IMR-90 (cell line): ENCODE results near the gene SLFN12. TPM values are rescaled to one million over a fixed set of nuclear protein-coding genes. Genes with fewer than 3 reads are reported as not detected.

ENCODE experiments used
- ATAC-seq: fragments of 200-7000 bp; cut with Tn5 transposase; 2 replicates; pipeline ENCODE4 v1.9.1; 2020; ENCODE audit warnings: low read depth, mild to moderate bottlenecking, moderate library complexity
- BruUV-seq: library from RNA; stranded (reverse); fragments of 400-500 nt; replicated peaks from 2 replicates; lab custom pipeline; 2021; lab: Mats Ljungman, UMichigan
- CTCF ChIA-PET: fragments of 300-600 bp; formaldehyde crosslinking; extraction: SDS; loops from one replicate; lab custom pipeline; 2021; ENCODE audit warnings: antibody characterized with exemption; lab: Yijun Ruan, JAX
- POLR2A ChIA-PET: fragments of 300-600 bp; sonication (Branson Sonifier 250); formaldehyde crosslinking; loops from one replicate; lab custom pipeline; 2022; ENCODE audit warnings: antibody characterized with exemption; ENCODE audit not compliant: unreplicated experiment; lab: Charles Lee
- DNase-seq: peaks from one replicate; pipeline ENCODE4 v3.0.0; 2013
- H2AFZ ChIP-seq: replicated peaks from 2 replicates; pipeline ENCODE3; 2013; ENCODE audit warnings: low read length, mild to moderate bottlenecking; ENCODE audit not compliant: poor library complexity
- H2AK5ac ChIP-seq: 2 replicates; pipeline ENCODE4 v1.6.1; 2013; ENCODE audit warnings: low read depth, low read length, inconsistent platforms
- H2AK9ac ChIP-seq: replicated peaks from 2 replicates; pipeline ENCODE3; 2013; ENCODE audit warnings: mild to moderate bottlenecking, low read depth, low read length, moderate library complexity; ENCODE audit not compliant: poor library complexity
- H2BK120ac ChIP-seq: 2 replicates; pipeline ENCODE4 v1.6.1; 2013; ENCODE audit warnings: low read depth, low read length, inconsistent platforms
- H2BK15ac ChIP-seq: 3 replicates; pipeline ENCODE4 v1.6.1; 2013; ENCODE audit warnings: low read depth, low read length, inconsistent platforms
- H2BK20ac ChIP-seq: 2 replicates; pipeline ENCODE4 v1.6.1; 2013; ENCODE audit warnings: low read depth, mild to moderate bottlenecking, inconsistent platforms, low read length, moderate library complexity
- H2BK5ac ChIP-seq: 2 replicates; pipeline ENCODE4 v1.6.1; 2013; ENCODE audit warnings: mild to moderate bottlenecking, low read depth, low read length, inconsistent platforms; ENCODE audit not compliant: poor library complexity, severe bottlenecking
- H3K14ac ChIP-seq: replicated peaks from 2 replicates; pipeline ENCODE4 v1.6.1; 2013; ENCODE audit warnings: low read depth, low read length, inconsistent platforms
- H3K18ac ChIP-seq: 2 replicates; pipeline ENCODE4 v1.6.1; 2013; ENCODE audit warnings: low read depth, low read length, control low read depth
- H3K23ac ChIP-seq: 2 replicates; pipeline ENCODE4 v1.6.1; 2013; ENCODE audit warnings: low read depth, low read length, inconsistent platforms
- H3K27ac ChIP-seq: 2 replicates; pipeline ENCODE4 v1.5.1; 2013; ENCODE audit warnings: mild to moderate bottlenecking, control low read depth, low read length; ENCODE audit not compliant: insufficient read depth
- H3K27me3 ChIP-seq: 2 replicates; pipeline ENCODE4 v1.6.1; 2013; ENCODE audit warnings: low read length; ENCODE audit not compliant: control insufficient read depth, insufficient read depth
- H3K36me3 ChIP-seq: 2 replicates; pipeline ENCODE4 v1.6.1; 2013; ENCODE audit warnings: low read length, mixed read lengths; ENCODE audit not compliant: control insufficient read depth, insufficient read depth
- H3K4ac ChIP-seq: 2 replicates; pipeline ENCODE4 v1.6.1; 2013; ENCODE audit warnings: low read depth, low read length, inconsistent platforms
- H3K4me1 ChIP-seq: 2 replicates; pipeline ENCODE4 v1.6.1; 2013; ENCODE audit warnings: low read length, mixed read lengths; ENCODE audit not compliant: control insufficient read depth, insufficient read depth
- H3K4me2 ChIP-seq: 2 replicates; pipeline ENCODE4 v1.6.1; 2013; ENCODE audit warnings: low read depth, mild to moderate bottlenecking, control low read depth, low read length, moderate library complexity
- H3K4me3 ChIP-seq: 2 replicates; pipeline ENCODE4 v1.5.1; 2013; ENCODE audit warnings: low read depth, mild to moderate bottlenecking, control low read depth, low read length, moderate library complexity; ENCODE audit not compliant: insufficient read depth
- H3K56ac ChIP-seq: 2 replicates; pipeline ENCODE4 v1.6.1; 2013; ENCODE audit warnings: low read length, inconsistent platforms; ENCODE audit not compliant: insufficient read depth; ENCODE audit errors: extremely low read depth
- H3K79me1 ChIP-seq, 2 experiments: 2 replicates each; pipeline ENCODE4 v1.6.1; 2013; ENCODE audit warnings: low read length in 2 of 2, inconsistent platforms in 1 of 2, low read depth in 1 of 2
- H3K9ac ChIP-seq: 2 replicates; pipeline ENCODE4 v1.6.1; 2013; ENCODE audit warnings: low read depth, low read length, control low read depth
- H3K9me1 ChIP-seq: 2 replicates; pipeline ENCODE4 v1.6.1; 2013; ENCODE audit warnings: low read length, inconsistent platforms; ENCODE audit not compliant: insufficient read depth
- H3K9me3 ChIP-seq: 2 replicates; pipeline ENCODE4 v1.6.1; 2013; ENCODE audit warnings: low read length; ENCODE audit not compliant: control insufficient read depth, insufficient read depth
- H4K20me1 ChIP-seq: 2 replicates; pipeline ENCODE4 v1.6.1; 2013; ENCODE audit warnings: low read length, inconsistent platforms; ENCODE audit not compliant: insufficient read depth
- H4K5ac ChIP-seq: 2 replicates; pipeline ENCODE4 v1.6.1; 2013; ENCODE audit warnings: mild to moderate bottlenecking, low read depth, low read length, control low read depth
- H4K8ac ChIP-seq, 2 experiments: 2 replicates each; pipeline ENCODE4 v1.6.1; 2013; ENCODE audit warnings: low read depth in 2 of 2, low read length in 2 of 2, control low read depth in 1 of 2, inconsistent platforms in 1 of 2
- H4K91ac ChIP-seq: 2 replicates; pipeline ENCODE4 v1.6.1; 2013; ENCODE audit warnings: low read depth, low read length, inconsistent platforms; ENCODE audit not compliant: insufficient read depth
- CEBPB ChIP-seq: IDR thresholded peaks from 2 replicates; pipeline ENCODE4 v1.6.1; 2012; ENCODE audit warnings: low read depth, low read length, improper control_type of control experiment
- CHD1 ChIP-seq: IDR thresholded peaks from 2 replicates; pipeline ENCODE4 v1.6.1; 2012; ENCODE audit warnings: low read depth, low read length, improper control_type of control experiment
- FOS ChIP-seq: fragments of 150-350 bp; IDR thresholded peaks from 2 replicates; pipeline ENCODE4 v1.6.1; 2016; ENCODE audit warnings: low read depth, low read length
- MAFK ChIP-seq: IDR thresholded peaks from 2 replicates; pipeline ENCODE4 v1.6.1; 2012; ENCODE audit warnings: low read depth, low read length, improper control_type of control experiment
- MAZ ChIP-seq: IDR thresholded peaks from 2 replicates; pipeline ENCODE4 v1.6.1; 2012; ENCODE audit warnings: low read depth, mild to moderate bottlenecking, low read length, improper control_type of control experiment, moderate library complexity, borderline replicate concordance
- MXI1 ChIP-seq: IDR thresholded peaks from 2 replicates; pipeline ENCODE4 v1.6.1; 2012; ENCODE audit warnings: low read depth, mild to moderate bottlenecking, low read length, moderate library complexity, borderline replicate concordance
- NFE2L2 ChIP-seq: fragments of 150-350 bp; IDR thresholded peaks from 2 replicates; pipeline ENCODE4 v1.6.1; 2016; ENCODE audit warnings: low read depth, mild to moderate bottlenecking, low read length
- POLR2A ChIP-seq: IDR thresholded peaks from 2 replicates; pipeline ENCODE4 v1.6.1; 2012; ENCODE audit warnings: mild to moderate bottlenecking, low read depth, low read length
- RAD21 ChIP-seq: IDR thresholded peaks from 2 replicates; pipeline ENCODE4 v1.6.1; 2012; ENCODE audit warnings: low read length, improper control_type of control experiment
- RCOR1 ChIP-seq: IDR thresholded peaks from 2 replicates; pipeline ENCODE4 v1.6.1; 2012; ENCODE audit warnings: mild to moderate bottlenecking, low read length, improper control_type of control experiment; ENCODE audit not compliant: insufficient replicate concordance
- RFX5 ChIP-seq: IDR thresholded peaks from 2 replicates; pipeline ENCODE4 v1.8.0; 2012; ENCODE audit warnings: low read depth, mild to moderate bottlenecking, low read length, moderate library complexity
- SMC3 ChIP-seq: fragments of 150-350 bp; IDR thresholded peaks from 2 replicates; pipeline ENCODE4 v1.6.1; 2016; ENCODE audit warnings: low read depth, mild to moderate bottlenecking, antibody characterized with exemption, low read length, moderate library complexity
- WGBS, 2 experiments: methylation state at CpG; one replicate each; pipeline versions ENCODE4 v1.1.5 to v1.1.7; 2013; ENCODE audit warnings: missing lambda C conversion rate in 2 of 2; ENCODE audit not compliant: insufficient read length in 1 of 2; ENCODE audit errors: extremely low coverage in 2 of 2; 5-methylcytosine and 5-hydroxymethylcytosine counted together
- dilution Hi-C: fragments of 300-500 bp; cut with HindIII; formaldehyde crosslinking; loops from one replicate; pipeline ENCODE4 v1.14.3; 2018; ENCODE audit warnings: low sequenced_read_pairs; ENCODE audit not compliant: unreplicated experiment
- in situ Hi-C: fragments of 300-500 bp; cut with MboI; formaldehyde crosslinking; loops from 3 replicates; pipeline ENCODE4 v1.14.3; 2019; ENCODE audit warnings: low sequenced_read_pairs, inconsistent platforms, mixed read lengths
- intact Hi-C: fragments of 100-400 bp; cut with micrococcal nuclease; formaldehyde crosslinking; loops from 2 replicates; pipeline ENCODE4 v1.10.0; 2022
- polyA plus RNA-seq, 3 experiments: library from polyadenylated mRNA; depleted of rRNA; stranded (reverse); fragments of >200 nt; gene quantifications; 2 replicates each; pipeline ENCODE4 v1.2.3, GENCODE V29; 2012; ENCODE audit warnings: low replicate concordance in 1 of 3
- total RNA-seq: library from RNA; depleted of rRNA; stranded (reverse); fragments of >200 nt; gene quantifications from 2 replicates; pipeline ENCODE4 v1.2.3, GENCODE V29; 2012
- TF ChIP-seq, protein P1 (sequence below): conservative IDR thresholded peaks from 2 replicates; pipeline ENCODE4 v1.5.1; 2012; ENCODE audit warnings: mild to moderate bottlenecking, low read depth, low read length, improper control_type of control experiment
- TF ChIP-seq, protein P2 (sequence below): fragments of 150-350 bp; IDR thresholded peaks from 2 replicates; pipeline ENCODE4 v1.6.1; 2016; ENCODE audit warnings: low read depth, mild to moderate bottlenecking, low read length, moderate library complexity, borderline replicate concordance

Gene SLFN12
- total and polyA plus RNA-seq, 2 of the 4 experiments (the other 2 are of a cell fraction), result 16.6 to 38.9 TPM

DNA sequence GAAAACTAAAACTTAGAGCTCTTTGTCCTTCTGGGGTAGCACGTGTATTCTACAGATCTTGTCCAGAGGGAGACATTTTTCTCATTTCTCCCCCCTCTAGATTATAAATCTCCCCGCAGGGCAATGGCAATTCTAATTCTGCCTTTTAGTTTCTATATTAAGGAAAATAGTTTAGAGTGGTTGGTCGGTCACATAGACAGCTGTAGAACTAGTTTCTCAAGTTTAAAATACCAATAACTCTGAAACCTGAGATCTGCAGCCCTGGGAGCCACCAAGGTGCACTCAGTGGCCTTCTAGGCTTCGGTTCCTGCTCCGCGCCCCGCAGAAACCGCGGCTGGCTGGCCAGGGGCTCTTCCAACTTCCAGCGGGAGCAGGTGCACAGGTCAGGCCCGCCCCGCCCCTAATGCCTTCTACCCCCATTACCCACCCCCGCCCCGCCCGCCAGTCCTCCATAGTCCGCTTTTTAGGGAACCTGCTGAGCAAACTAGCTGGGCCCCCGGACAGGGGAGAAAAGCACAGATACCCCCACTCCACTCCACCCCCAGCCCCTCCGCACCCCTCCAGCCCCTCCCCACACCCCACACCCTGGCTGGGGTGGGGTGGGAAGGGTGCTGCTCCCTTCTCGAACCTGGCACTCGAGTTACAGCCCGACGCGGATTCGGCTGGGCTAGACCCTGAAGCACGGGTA is 59.3 kb downstream of the SLFN12 start:
- WGBS, 2 experiments, result no CpG with 5 or more reads among the region's 25 CpGs
- Histone ChIP-seq H3K4me3 (peak overlapping the region; percentile 82), H3K4ac (peak overlapping the region; percentile 71), H4K5ac (peak overlapping the region; percentile 73), H3K9me3 (no peaks in the 10 kb centered on the region), H3K23ac (no peak overlapping the region), H4K20me1 (no peaks in the 10 kb centered on the region), H2BK120ac (no peak overlapping the region), H3K18ac (peak overlapping the region; percentile 56), H3K4me1 (no peaks in the 10 kb centered on the region), H2AK5ac (peak overlapping the region; percentile 63), H2AK9ac (peak overlapping the region; percentile 91), H3K56ac (no peak overlapping the region), H3K9me1 (peaks cover 7% of the 10 kb centered on the region; the same call in 1 of the 2 replicates), H2BK15ac (no peak overlapping the region), H3K36me3 (peaks cover 4% of the 10 kb centered on the region), H4K8ac (peak overlapping the region; percentile 66 to 89; a peak in 2 of 4 replicates), H4K91ac (peak overlapping the region; percentile 91), H2BK20ac (no peak overlapping the region), H3K27me3 (no peaks in the 10 kb centered on the region), H2AFZ (peak overlapping the region; percentile 96), H3K14ac (peak overlapping the region; percentile 79; the same call in 1 of the 2 replicates), H3K9ac (peak overlapping the region; percentile 80), H3K27ac (peak overlapping the region; percentile 78), H3K79me1 (peaks cover 13 to 19% of the 10 kb centered on the region in 2 experiments), H2BK5ac (peak overlapping the region; percentile 59), H3K4me2 (peak overlapping the region; percentile 88)
- dilution Hi-C loops, result no loop called here
- DNase-seq (no peak), ATAC-seq (peak; percentile 33)
- in situ Hi-C loops, result loop anchor here (25.0 kb wide), 1 partner anchor 364 kb away; the partner anchor contains the start of gene RASL10B
- CTCF ChIA-PET, result interaction anchor here (0.6 to 2.0 kb wide), 4 partner anchors 60 to 1928 kb away, joined by 3 to 8 read pairs (median 3); no protein-coding TSS in a partner anchor
- intact Hi-C loops, result loop anchor here (1.0 to 5.0 kb wide), 4 partner anchors 59 to 1111 kb away; partner anchors contain the start of genes SLFN12 and SLFN5
- BruUV-seq, result no TSS peak
- POLR2A ChIA-PET, result no interaction called here
- TF ChIP-seq MXI1, result no peak
- no peak for TF ChIP-seq POLR2A
- TF ChIP-seq, protein P1, sequence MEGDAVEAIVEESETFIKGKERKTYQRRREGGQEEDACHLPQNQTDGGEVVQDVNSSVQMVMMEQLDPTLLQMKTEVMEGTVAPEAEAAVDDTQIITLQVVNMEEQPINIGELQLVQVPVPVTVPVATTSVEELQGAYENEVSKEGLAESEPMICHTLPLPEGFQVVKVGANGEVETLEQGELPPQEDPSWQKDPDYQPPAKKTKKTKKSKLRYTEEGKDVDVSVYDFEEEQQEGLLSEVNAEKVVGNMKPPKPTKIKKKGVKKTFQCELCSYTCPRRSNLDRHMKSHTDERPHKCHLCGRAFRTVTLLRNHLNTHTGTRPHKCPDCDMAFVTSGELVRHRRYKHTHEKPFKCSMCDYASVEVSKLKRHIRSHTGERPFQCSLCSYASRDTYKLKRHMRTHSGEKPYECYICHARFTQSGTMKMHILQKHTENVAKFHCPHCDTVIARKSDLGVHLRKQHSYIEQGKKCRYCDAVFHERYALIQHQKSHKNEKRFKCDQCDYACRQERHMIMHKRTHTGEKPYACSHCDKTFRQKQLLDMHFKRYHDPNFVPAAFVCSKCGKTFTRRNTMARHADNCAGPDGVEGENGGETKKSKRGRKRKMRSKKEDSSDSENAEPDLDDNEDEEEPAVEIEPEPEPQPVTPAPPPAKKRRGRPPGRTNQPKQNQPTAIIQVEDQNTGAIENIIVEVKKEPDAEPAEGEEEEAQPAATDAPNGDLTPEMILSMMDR, result no peak
- no peak for TF ChIP-seq CEBPB
- no peak for TF ChIP-seq RFX5
- TF ChIP-seq RAD21, result no peak
- no peak for TF ChIP-seq NFE2L2
- no peak for TF ChIP-seq SMC3
- TF ChIP-seq MAFK, result no peak
- no peak for TF ChIP-seq RCOR1
- TF ChIP-seq MAZ, result no peak
- TF ChIP-seq, protein P2, sequence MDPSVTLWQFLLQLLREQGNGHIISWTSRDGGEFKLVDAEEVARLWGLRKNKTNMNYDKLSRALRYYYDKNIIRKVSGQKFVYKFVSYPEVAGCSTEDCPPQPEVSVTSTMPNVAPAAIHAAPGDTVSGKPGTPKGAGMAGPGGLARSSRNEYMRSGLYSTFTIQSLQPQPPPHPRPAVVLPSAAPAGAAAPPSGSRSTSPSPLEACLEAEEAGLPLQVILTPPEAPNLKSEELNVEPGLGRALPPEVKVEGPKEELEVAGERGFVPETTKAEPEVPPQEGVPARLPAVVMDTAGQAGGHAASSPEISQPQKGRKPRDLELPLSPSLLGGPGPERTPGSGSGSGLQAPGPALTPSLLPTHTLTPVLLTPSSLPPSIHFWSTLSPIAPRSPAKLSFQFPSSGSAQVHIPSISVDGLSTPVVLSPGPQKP, result no peak
- no peak for TF ChIP-seq FOS
- TF ChIP-seq CHD1, result no peak
